Measurements from ENCODE around the gene NEAT1.

The NEAT1 gene
- total RNA-seq, result 415 to 1,464 (median 972) reads per million in 4 donors

DNA sequence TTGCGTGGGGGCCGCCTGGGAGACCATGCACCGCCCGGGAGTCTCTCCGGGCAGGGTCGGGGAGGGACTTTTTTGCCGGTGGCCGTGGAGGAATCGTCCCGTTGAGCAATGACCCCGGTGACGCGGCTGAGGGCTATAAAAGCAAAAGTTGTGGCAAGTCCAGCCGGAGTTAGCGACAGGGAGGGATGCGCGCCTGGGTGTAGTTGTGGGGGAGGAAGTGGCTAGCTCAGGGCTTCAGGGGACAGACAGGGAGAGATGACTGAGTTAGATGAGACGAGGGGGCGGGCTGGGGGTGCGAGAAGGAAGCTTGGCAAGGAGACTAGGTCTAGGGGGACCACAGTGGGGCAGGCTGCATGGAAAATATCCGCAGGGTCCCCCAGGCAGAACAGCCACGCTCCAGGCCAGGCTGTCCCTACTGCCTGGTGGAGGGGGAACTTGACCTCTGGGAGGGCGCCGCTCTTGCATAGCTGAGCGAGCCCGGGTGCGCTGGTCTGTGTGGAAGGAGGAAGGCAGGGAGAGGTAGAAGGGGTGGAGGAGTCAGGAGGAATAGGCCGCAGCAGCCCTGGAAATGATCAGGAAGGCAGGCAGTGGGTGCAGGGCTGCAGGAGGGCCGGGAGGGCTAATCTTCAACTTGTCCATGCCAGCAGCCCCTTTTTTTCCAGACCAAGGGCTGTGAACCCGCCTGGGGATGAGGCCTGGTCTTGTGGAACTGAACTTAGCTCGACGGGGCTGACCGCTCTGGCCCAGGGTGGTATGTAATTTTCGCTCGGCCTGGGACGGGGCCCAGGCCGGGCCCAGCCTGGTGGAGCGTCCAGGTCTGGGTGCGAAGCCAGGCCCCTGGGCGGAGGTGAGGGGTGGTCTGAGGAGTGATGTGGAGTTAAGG, at the start of gene NEAT1:
TSS of gene NEAT1 (plus strand) at position 166 of the 883 bp plus-strand sequence.
- peak; percentile 68 to 94 (median 79) for DNase-seq

DNA sequence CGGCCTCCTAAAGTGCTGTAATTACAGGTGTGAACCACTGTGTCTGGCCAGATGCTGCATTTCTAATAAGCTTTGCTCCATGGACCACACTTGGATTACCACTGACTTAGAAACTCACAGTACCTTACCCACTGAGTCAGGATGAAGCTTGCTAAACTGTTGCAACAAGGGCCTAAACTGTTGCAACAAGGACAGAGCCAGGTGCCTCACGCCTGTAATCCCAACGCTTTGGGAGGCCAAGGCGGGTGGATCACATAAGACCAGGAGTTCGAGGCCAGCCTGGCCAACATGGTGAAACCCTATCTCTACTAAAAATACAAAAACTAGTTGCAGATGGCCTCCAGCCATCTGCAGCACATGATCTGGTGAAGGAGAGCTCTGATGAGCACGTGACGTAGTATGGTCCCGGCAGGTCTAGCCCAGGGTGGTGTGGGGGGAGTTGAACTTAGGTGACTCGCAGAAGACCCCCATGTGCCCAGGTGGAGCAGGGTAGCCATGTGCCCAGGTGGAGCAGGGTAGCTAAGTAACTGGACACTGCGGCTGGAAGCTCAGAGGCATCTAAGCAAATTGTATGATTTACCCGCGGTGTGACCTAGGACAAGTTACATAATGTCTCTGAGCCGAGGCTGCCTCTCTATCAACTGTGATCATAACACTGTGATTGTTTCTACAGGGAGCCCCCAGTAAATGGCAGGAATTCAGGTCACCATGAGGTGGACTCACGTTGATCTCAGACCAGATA, 48.6 kb upstream of the NEAT1 start:
- DNase-seq, result no peak

DNA sequence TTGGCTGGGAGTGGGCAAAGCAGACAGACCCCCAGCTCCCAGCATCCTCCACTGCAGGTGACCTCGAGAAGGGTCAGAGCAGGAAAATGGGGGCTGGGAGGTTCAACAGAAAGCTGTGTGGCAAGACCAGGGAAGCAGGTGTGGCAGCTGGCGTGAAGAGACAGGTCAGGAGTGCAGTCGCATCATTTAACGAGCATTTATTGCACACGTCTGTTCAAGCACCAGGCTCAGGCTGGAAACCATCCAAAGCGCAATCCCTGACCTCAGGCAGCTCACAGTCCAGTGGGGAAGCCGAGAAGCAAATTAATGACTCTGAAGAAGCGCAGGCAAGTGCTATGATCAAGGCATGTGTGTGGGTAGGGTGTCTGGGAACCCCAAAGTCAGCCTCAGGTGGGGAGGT, 47.6 kb upstream of the NEAT1 start:
- no peak for DNase-seq

DNA sequence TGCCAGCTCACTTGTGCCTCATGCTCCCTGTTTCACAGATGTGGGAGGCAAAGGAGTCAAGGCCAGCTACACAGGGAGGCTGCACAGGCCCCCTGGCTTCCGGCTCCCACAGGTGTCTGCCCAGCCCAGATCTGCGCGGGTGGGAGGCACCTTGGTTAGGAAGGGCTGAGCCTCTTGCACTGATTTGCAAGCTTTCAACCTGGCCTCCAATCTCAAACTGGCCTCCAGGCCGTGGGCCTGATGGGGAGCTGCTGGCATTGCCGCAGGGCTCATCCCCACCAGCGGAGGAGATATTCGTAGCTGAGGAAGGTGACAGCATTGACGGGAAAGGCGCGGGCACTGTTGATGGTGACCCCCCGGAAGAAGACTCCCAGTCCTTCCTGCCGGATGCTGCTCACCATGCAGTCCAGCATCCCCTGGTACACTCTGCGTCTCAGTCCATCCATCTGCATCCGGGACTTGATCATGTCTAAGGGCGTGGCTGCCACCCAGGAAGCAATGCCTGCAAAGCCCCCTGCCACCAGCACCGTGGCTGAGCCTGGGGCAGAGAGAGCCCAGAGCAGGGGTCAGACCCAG, 46.4 kb upstream of the NEAT1 start:
- no peak for DNase-seq

DNA sequence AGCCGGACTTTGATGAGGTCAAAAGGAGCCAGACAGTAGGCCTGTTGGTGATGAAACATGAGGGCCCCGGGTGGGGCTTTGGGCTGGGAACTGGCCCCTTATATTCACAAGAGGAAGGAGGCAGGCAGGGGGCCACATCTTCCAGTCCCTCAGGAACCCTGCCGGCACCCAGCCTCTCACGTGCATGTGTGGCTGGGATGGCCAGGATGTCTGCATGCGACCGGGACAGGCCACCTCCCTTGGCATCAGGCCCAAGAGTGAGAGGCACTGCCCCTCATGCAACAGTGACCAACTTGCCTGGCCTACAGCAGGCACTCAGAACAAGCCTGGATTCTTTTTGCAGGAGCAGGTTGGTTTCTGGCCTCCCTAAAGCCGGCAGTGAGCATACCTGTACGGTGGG, 45.6 kb upstream of the NEAT1 start:
- no peak for DNase-seq

DNA sequence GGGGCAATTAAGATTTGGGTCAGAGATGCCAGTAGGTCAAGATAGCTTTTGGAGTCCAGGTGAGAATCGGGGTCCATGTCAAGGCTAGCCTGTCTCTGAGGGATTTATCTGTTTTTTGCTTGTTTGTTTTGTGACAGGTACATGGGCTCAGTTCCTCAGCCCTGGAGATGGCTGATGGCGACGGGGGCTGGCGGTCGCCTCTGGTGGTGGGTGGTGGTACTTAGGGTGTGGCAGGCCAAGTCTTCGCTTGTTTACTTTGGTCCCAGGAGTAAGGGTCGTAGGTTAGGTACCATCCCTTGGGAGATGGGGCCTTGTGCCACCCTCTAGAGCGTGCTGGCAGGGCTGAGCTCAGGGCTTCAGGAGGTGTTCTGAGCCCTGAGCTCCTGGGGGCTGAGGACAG, 44.8 kb upstream of the NEAT1 start:
- no peak for DNase-seq

DNA sequence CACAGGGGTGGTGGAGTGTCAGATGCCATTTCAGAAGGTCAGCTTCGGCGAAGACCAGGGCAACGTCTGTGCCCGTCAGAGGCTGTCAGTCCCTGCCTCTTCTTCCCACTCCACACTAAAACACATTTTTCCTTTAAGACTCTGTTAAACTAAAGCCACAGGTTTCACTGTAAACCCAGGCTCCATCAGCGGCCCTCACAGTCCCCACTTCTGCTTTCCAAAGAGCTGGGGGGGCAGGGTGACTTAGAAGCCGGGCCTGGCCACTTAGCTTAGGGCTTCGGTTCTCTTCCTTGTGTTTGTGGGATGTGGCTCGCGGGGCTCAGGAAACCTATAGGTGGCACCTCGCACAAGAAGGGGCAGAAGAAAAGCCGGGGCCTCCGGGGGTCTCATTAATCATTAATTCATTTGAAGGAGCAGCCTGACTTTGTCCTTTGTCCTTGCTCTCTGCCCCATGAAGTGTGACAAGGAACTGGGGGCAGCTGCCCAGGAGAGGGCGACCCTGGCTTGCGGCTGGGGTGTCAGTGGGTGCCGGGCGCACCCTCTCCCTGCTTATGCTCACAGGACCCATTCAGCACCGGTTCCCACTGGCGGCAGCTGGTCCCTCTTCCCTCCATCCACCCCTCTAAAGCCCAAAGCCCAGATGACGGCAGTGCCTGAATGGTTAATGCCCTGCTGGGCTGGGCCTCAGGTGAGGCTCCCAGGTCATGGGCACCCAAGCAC, 44.2 kb upstream of the NEAT1 start:
- DNase-seq, result no peak

DNA sequence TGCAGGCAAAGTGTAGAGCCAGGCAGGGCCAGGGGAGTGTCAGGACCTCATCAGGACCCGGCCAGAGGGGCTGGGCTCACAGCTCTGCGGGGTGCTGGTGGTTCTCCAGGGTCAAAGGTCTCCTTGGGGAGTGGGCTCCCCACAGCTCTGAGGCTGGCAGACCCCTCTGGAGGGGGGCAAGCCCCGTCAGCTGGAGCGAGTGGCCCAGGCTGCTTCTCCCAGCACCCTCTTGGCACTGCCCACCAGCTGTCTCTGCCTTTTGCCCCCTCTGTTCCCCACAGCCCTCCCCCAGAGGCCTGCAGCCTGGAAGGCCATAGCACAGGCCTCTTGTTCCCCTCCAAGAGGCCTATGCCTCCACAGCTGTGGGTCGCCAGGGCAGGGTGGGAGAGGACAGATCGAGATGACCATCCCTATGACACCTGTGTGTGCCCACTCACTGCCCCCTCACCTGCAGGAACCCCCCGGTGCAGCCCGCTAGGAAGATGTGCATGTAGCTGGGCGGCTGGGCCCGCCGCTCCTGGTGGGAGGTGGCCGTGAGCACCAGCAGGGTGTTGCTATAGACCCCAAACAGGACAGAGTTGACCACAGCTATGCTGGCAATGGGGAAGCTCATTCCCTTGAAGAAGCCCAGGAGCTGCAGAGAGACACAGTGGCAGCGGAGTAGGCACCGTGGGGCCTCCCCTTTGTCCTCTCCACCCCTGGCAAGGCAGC, 43.5 kb upstream of the NEAT1 start:
- no peak for DNase-seq

DNA sequence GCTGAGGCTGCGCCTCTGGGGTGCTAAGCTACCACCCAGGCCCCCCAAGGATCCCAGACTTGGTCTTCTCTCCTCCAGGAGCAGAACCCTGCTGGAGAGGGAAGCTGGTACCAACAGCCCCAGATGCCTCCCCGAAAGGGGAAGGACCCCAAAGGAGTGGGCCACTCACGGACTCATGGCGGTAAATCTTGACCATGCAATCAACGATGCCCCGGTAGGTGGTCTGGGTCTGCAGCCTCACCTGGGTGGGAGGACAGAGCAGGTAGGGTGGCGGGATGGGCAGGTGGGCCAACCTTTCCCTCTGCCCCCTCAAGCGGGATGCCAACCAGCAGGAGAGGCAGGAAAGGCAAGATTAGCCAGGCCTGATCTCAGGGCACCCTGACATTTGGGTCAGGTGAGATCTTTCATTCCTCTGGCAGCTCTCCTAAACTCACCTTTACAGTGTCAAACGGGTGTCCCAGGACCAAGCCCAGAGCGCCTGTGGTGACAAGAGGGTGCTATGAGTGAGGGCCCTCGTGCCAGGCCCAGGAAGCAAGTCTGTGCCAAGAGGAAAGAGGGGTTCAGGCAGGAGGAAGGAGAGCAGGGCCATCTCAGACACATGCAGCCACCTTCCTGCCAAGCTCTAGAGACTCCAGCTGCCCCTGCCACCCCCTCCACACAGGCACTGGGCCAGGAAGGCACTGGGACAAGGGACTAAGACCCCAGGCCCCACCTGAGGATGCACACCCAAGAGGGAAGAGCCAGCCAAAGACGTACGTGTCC, 42.7 kb upstream of the NEAT1 start:
- DNase-seq, result no peak

DNA sequence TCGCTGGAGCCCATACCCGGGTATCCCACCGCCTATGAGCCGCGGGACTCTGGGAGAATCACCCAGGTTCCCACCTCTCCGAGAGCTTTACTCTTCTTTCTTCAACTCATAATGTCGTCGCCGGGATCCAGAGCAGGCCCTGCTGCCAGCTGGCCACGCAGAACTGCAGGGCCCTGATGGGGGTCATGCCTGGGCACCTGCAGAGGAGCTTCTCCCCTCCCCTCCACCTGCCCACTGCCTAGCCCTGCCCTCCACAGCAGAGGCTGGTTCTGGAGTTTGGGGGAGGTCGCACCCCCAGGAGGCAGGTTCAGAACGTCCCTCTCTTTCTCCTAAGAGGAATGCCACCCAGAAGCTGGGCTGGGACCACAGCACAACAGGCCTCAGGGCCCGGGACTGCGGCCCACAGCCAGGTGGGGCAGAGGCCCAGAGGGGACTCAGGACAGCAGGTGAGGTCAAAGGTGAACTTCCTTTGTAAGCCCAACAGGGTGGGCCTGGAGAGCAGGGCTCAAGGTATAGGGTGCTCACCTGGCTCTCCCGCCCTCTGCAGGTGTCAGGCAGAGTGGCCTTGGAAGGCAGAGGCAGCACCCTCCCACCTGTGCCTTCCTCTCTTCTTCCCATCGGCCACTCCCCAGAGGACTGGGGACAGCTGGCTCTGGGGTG, 42.0 kb upstream of the NEAT1 start:
- DNase-seq, result no peak

DNA sequence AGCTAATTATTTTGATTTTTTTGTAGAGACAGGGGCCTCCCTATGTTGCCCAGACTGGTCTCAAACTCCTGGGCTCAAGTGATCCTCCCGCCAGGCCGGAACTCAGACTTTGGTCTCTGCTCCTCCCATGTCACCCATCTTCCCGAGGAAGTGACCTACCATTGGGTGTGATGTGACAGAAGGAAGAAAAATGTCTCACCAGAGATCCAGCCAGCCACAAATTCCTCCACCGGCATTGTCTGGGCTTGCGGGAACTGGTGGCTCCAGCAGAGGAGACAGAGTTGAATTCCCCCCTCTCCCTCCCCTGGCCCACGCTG, 40.9 kb upstream of the NEAT1 start:
- DNase-seq, result peak in 1 of 5 donors; percentile 49

DNA sequence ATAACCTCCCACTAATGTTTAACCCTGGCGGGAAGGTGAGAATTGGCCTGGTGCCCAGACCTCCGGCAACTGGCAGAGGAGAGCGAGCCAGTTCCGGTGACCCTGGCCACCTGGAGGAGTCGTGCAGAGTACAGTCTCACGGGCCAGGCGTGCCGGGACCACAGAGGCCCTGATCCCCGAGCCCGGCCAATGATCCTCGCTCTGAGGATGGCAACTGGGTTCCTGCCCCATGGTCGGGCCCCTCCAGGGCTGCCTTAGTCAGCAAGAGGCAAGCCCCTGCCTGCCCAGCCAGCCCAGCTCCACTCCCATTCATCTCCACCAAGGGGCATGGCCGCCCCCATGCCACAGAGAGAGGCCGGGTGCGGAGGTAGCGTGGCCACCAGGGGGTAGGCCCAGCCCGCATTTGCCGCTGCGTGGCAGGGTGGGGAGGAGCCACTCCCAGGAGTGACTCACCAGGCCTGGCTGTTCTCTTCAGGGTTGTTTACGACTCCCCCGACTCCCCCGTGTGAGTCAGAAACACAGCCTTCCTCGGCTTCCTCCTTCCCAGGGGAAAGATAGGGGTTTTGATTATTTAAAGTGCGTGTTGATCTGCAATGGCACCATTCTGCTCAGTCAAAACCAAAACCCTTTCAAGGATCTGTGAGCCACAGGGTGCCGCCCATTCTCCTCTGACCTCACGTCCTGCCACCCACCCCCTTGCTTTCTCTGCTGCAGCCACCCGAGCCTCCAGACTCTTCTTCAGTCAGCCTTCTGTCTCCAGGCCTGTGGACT, 40.4 kb upstream of the NEAT1 start, which contains the start of gene SLC25A45:
TSS of gene SLC25A45 (minus strand) at position 614 of the 771 bp plus-strand sequence. CDS start 695 bp downstream, outside the sequence.
- DNase-seq, result peak; percentile 77 to 94 (median 84)

DNA sequence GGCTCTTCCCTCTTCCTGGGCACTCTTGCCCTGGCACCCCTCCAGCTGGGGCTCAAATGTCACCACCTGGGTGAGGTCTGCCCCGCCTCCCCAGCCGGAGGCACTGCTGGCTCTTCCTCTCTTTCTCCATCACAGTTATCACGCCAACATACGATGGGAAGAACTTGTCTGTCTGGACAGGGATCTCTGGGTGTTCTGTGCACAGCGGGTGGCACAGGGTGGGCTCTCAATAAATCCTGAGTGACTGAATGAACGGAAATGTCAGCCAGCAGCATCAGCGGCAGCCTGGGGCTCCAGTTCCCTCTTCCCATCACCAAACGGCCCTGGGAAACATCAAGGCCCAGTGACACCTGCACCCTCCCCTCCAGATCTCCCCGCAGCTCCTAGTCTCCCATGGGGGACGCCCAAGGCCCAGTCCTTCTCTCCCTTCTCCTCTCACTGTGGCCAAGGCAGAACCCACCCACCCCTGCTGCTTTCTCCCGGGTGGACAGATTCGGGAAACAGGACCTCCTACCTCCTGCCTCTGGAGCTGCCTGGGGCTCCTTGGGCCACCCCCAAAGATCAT, 39.7 kb upstream of the NEAT1 start:
- DNase-seq, result no peak

DNA sequence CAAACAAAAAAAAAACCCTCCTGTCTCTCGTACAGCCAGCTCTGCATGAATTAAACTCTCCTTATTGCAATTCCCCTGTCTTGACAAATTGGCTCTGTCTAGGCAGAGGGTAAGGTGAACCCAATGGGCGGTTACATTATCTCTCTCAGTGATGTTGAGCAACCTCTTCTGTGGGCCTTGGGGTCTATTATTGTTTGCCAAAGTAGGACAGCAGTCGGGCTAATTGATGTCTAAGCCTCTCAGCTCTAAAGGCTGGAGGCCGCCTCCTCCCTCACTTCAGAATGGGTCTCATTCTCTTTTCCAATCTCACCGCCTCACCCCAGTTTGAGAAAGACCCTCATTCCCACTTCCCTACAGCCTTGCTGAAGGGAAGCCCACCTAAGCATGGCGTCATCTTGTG, 38.8 kb upstream of the NEAT1 start:
- no peak for DNase-seq

DNA sequence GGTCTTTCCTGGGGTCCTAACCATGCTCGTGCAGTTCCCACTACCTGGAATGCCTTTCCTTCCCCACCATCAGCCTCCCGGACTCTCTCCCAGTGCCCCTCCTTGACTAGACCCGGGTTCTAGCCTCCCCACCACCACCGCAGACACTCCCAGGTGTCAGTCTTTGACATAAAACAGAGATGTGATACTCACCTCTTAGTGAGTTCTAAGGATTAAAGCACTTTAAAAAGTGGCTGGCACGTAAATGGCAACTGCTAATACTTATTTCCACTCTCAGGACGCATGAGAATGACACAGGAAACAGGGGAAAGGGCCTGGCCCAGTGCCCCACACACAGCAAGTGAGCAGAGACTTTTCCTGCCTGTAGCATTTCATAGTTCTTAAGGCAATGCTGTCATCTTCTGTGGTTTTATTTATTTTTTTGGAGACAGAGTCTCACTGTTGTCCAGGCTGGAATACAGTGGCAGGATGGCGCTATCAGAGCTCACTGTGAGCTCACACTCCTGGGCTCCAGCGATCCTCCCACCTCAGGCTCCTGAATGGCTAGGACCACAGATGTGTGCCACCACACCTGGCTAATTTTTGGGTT, 38.2 kb upstream of the NEAT1 start:
- DNase-seq, result peak in 2 of 5 donors; percentile 20 to 33

DNA sequence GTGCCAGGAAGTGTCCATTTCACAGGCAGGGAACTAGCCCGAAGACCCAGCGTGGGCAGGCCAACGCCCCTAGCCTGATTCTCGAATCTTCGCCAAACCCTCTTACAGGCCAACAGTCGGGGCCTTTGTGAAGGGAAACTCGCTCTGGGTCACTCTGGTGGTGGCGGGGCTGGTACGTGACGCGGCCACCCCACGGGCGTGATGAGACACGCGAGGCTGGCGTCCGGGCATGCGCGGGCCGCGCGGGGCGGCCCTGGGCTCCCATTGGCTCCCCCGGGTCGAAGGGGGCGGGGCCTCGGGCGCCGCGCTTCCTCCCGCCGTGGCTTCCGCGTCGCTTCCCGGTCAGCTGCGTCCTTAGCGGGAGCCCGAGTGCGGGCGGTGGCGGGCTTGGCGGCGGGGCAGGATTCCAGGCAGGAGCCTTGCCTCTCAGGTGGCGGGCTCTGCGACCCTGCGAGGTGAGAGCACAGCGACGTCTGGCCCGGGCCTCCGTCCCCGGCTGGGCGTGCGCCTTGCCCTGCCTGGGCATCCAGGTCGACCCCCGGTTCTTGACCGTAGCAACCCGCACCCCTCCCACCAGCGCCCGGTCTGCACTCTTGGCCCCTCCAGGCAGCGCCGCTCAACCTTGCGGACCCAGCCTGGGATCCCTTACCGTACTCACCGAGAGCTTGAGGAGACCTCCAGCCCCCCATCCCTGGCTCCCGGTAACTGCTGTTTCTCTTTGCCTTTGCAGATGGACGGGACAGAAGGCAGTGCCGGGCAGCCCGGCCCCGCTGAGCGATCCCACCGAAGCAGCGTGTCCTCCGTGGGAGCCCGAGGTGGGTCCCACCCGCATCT, 36.1 kb upstream of the NEAT1 start, which contains the start of gene FRMD8:
TSS of gene FRMD8 (plus strand) at position 331 of the 834 bp plus-strand sequence. CDS start at position 731, 400 bp downstream.
- peak; percentile 85 to 91 (median 86) for DNase-seq

DNA sequence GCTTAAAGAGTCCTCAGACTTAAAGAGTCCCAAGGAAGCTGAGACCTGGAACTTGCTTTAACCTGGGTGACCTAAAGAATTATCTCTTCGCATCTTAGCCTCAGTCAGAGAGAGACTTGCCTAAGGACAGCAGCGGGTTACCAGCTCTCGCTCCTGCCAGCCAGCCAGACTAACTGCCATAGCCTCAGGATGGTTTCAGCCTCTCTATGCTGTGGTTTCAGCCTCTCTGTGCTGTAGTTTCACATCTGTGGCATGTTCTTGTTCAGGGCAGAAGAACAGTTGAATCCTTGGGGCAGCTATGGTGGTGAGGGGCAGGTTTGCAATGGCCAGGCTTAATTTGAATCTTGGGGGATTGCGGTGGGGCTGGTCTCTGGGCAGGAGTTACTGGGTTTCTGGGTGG, 33.9 kb upstream of the NEAT1 start:
- DNase-seq, result no peak
